Measurements from ENCODE around the gene ZNF559. TPM values are rescaled to one million over a fixed set of nuclear protein-coding genes. Genes with fewer than 3 reads are reported as not detected.
"Not testable (repeated sequence)": the region's sequence is repeated elsewhere in the genome, so short reads cannot be mapped to it uniquely, and the experiment has no call there.

The ZNF559 gene
- total RNA-seq (2021), result 10.5 and 12.5 TPM in 2 replicates
- percentile 61 among the genes with signal in this experiment for Bru-seq, nascent RNA
- BruChase-seq, experiment 1, labeled RNA remaining after a 2-hour chase, result percentile 75 among the genes with signal in this experiment
- percentile 65 among the genes with signal in this experiment for BruChase-seq, experiment 2, labeled RNA remaining after a 6-hour chase
- long read RNA-seq, partial matches to known transcripts, result 3 of 15 reads
- long read RNA-seq, other reads (novel, unspliced or antisense), result 9 of 15 reads

DNA sequence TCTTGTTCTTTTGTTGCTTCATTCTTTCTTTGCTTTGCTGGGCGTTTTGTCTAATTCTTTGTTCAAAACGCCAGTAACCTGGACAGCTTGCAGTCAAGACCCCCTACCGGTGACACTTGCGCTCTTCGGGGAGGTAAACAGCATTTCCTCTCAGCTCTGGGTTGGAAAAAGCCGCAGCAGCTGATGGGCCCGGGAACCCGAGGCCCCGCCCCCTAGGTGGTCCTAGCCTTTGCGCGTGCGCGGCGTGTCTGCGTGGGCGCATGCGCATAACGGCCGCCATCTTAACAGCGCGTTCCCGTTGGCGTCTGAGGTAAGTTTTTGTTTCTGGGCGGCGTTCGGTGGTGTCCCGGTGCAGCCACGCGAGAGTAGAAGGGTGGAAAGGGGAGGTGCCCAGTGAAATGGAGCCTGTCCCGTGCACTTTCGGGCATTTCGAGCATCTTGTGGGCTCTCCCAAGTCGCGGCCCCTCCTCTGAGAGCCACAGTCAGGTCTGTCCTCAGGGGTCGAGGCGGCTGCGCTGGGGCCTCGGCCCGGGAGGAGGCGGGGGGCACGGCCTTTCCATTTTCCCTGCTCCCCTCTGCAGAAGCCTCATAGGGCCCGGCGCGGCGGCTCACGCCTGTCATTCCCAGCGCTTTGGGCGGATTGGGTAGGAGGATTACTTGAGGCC, at the start of gene ZNF559:
Gene ZNF559 (plus strand): TSS at position 261 of the 665 bp plus-strand sequence. CDS start 14,371 bp downstream, outside the sequence.
- no TSS peak for BruUV-seq (replicated peaks)
- Histone ChIP-seq H3K27ac (peak within 1 kb of the TSS; percentile 41), H4K20me1 (ENCODE audit: insufficient read depth) (no peaks in the 10 kb centered on the region), H3K4me2 (peak within 1 kb of the TSS; percentile 75), H3K4me1 (replicated peaks; ENCODE audit: insufficient read depth) (peaks cover 6% of the 10 kb centered on the region), H2AFZ (peak within 1 kb of the TSS; percentile 92), H3K9me3 (ENCODE audit: insufficient read depth, low read depth) (peaks cover 42% of the 10 kb centered on the region), H3K9me2 (ENCODE audit: insufficient read depth) (no peaks in the 10 kb centered on the region), H3F3A (ENCODE audit: insufficient read depth, low read depth) (peaks cover 20% of the 10 kb centered on the region), H3K4me3 (peak within 1 kb of the TSS; percentile 66), H3K27me3 (ENCODE audit: insufficient read depth, low read depth) (no peaks in the 10 kb centered on the region), H3K36me3 (ENCODE audit: low read depth) (peaks cover 26% of the 10 kb centered on the region), H3K79me2 (ENCODE audit: low read depth) (peaks cover 10% of the 10 kb centered on the region)
- no peak for TF ChIP-seq EZH2 (IDR thresholded peaks at IDR 0.05; ENCODE audit: low read depth)
- TF ChIP-seq, protein P1, sequence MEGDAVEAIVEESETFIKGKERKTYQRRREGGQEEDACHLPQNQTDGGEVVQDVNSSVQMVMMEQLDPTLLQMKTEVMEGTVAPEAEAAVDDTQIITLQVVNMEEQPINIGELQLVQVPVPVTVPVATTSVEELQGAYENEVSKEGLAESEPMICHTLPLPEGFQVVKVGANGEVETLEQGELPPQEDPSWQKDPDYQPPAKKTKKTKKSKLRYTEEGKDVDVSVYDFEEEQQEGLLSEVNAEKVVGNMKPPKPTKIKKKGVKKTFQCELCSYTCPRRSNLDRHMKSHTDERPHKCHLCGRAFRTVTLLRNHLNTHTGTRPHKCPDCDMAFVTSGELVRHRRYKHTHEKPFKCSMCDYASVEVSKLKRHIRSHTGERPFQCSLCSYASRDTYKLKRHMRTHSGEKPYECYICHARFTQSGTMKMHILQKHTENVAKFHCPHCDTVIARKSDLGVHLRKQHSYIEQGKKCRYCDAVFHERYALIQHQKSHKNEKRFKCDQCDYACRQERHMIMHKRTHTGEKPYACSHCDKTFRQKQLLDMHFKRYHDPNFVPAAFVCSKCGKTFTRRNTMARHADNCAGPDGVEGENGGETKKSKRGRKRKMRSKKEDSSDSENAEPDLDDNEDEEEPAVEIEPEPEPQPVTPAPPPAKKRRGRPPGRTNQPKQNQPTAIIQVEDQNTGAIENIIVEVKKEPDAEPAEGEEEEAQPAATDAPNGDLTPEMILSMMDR (conservative IDR thresholded peaks at IDR 0.05), result peak; percentile 48; the same call in 1 of the 2 replicates
- intact Hi-C loops (cut with micrococcal nuclease; ENCODE audit: unreplicated experiment), result loop anchor here (1.0 to 5.0 kb wide), 2 partner anchors 14 to 83 kb away; no protein-coding TSS in a partner anchor
- ChIA-PET POLR2A (ENCODE audit: unreplicated experiment) (interaction anchor here (0.6 kb wide), 1 partner anchor 1652 kb away, joined by 3 read pairs; no protein-coding TSS in a partner anchor), CTCF (interaction anchor here (0.9 kb wide), 1 partner anchor 11 kb away, joined by 3 read pairs; no protein-coding TSS in a partner anchor)
- DNase-seq, result peak; percentile 89 to 93

- BruUV-seq (replicated peaks), result not testable (repeated sequence)
Measured at GRCh38 chr19:9283485-9283884, 40.5 kb upstream of the ZNF559 start.

GRCh38 chr19:9289231-9289884, 34.6 kb upstream of the ZNF559 start:
- POLR2A ChIA-PET (ENCODE audit: unreplicated experiment), result no interaction called here
- no peak for DNase-seq
- H3F3A ChIP-seq (ENCODE audit: insufficient read depth, low read depth), result no peaks in the 10 kb centered on the region
- no TSS peak for BruUV-seq (replicated peaks)
- peaks cover 25% of the 10 kb centered on the region for H3K9me3 ChIP-seq (ENCODE audit: insufficient read depth, low read depth)
- no peaks in the 10 kb centered on the region for H3K4me1 ChIP-seq (replicated peaks; ENCODE audit: insufficient read depth)
- no peaks in the 10 kb centered on the region for H3K79me2 ChIP-seq (ENCODE audit: low read depth)
- CTCF ChIA-PET, result no interaction called here
- no peak overlapping the region for H3K4me2 ChIP-seq
- no peaks in the 10 kb centered on the region for H3K36me3 ChIP-seq (ENCODE audit: low read depth)
- no peak overlapping the region for H3K4me3 ChIP-seq
- H2AFZ ChIP-seq, result no peak overlapping the region
- no peaks in the 10 kb centered on the region for H3K27me3 ChIP-seq (ENCODE audit: insufficient read depth, low read depth)
- TF ChIP-seq EZH2 (IDR thresholded peaks at IDR 0.05; ENCODE audit: low read depth), result no peak
- TF ChIP-seq, protein P1 (conservative IDR thresholded peaks at IDR 0.05), result no peak
- H3K9me2 ChIP-seq (ENCODE audit: insufficient read depth), result no peaks in the 10 kb centered on the region
- no peaks in the 10 kb centered on the region for H4K20me1 ChIP-seq (ENCODE audit: insufficient read depth)
- intact Hi-C loops (cut with micrococcal nuclease; ENCODE audit: unreplicated experiment), result no loop called here
- H3K27ac ChIP-seq, result no peak overlapping the region

More at GRCh38 chr19:9283485-9283884, 40.5 kb upstream of the ZNF559 start:
- H3K9me2 ChIP-seq (ENCODE audit: insufficient read depth); H3K79me2 ChIP-seq (ENCODE audit: low read depth); DNase-seq; H3K4me1 ChIP-seq (replicated peaks; ENCODE audit: insufficient read depth); H3K36me3 ChIP-seq (ENCODE audit: low read depth); intact Hi-C loops (cut with micrococcal nuclease; ENCODE audit: unreplicated experiment); H2AFZ ChIP-seq; H3K4me3 ChIP-seq; H3K9me3 ChIP-seq (ENCODE audit: insufficient read depth, low read depth); POLR2A ChIA-PET (ENCODE audit: unreplicated experiment); H3F3A ChIP-seq (ENCODE audit: insufficient read depth, low read depth); CTCF ChIA-PET; H3K27ac ChIP-seq; H4K20me1 ChIP-seq (ENCODE audit: insufficient read depth); H3K4me2 ChIP-seq: not testable (repeated sequence)
- H3K27me3 ChIP-seq (ENCODE audit: insufficient read depth, low read depth), result peaks cover 39% of the 10 kb centered on the region

All from PC-9 (cell line).